Psoas muscle (tissue), 8 donors: ENCODE measurements around the gene FAT3. TPM values are rescaled to one million over a fixed set of nuclear protein-coding genes. Genes with fewer than 3 reads are reported as not detected.

ENCODE experiments used
- ATAC-seq, 4 donors: fragments of 200-7000 bp; cut with Tn5 transposase; one replicate each; pipeline ENCODE4 v1.9.1; 2020; ENCODE audit warnings: moderate library complexity in 3 of 4, mild to moderate bottlenecking in 2 of 4
- DNase-seq, 2 donors: peaks; one replicate each; pipeline ENCODE4 v3.0.0-alpha.2; 2020
- H3K27ac ChIP-seq: fragments of 200-600 bp; one replicate; pipeline ENCODE4 v1.8.0; 2022
- H3K27me3 ChIP-seq, 3 donors: fragments of 200-600 bp in 1 of 3; one replicate each; pipeline versions ENCODE4 v1.6.1 to v1.8.0; 2013 to 2022; ENCODE audit warnings: low read length in 2 of 3, mild to moderate bottlenecking in 2 of 3, moderate library complexity in 1 of 3; ENCODE audit not compliant: insufficient read depth in 3 of 3
- H3K36me3 ChIP-seq, 2 donors: fragments of 200-600 bp in 1 of 2; one replicate each; pipeline versions ENCODE4 v1.6.1 to v1.8.0; 2013 to 2022; ENCODE audit warnings: low read depth in 1 of 2, mild to moderate bottlenecking in 1 of 2, moderate library complexity in 1 of 2; ENCODE audit not compliant: insufficient read depth in 1 of 2
- H3K4me1 ChIP-seq: fragments of 200-600 bp; one replicate; pipeline ENCODE4 v1.8.0; 2022
- H3K4me3 ChIP-seq: fragments of 200-600 bp; one replicate; pipeline ENCODE4 v1.8.0; 2022; ENCODE audit warnings: mild to moderate bottlenecking
- H3K9me3 ChIP-seq: fragments of 200-600 bp; one replicate; pipeline ENCODE4 v1.8.0; 2022
- WGBS, 3 donors: extraction: QIAGEN DNeasy Blood & Tissue Kit; methylation state at CpG; one replicate each; pipeline versions ENCODE4 v1.1.6 to v1.1.7; 2013; 5-methylcytosine and 5-hydroxymethylcytosine counted together
- intact Hi-C, 2 donors: fragments of 100-400 bp; cut with DNase I; formaldehyde crosslinking; loops; one replicate each; pipeline versions ENCODE4 v1.11.0 to v1.14.2; 2022
- polyA plus RNA-seq, 3 donors: library from polyadenylated mRNA; stranded (reverse); fragments of 200-250 nt; gene quantifications; one replicate each; pipeline ENCODE4 v1.2.3, GENCODE V29; 2013
- total RNA-seq, 4 donors: library from RNA; stranded (reverse); fragmentation: NEBNext Ultra II Directional in 2 of 4; extraction: Animal tissue kit (Norgen Biotek cat#: 25700) in 2 of 4; gene quantifications; one replicate each; pipeline versions ENCODE4 v1.2.1 to v1.2.4, GENCODE V29; 2021 to 2023
- TF ChIP-seq, protein P1 (sequence below): fragments of 200-600 bp; IDR thresholded peaks from one replicate; pipeline ENCODE4 v1.8.0; 2022; ENCODE audit warnings: antibody characterized with exemption
- donor health status: healthy with polysubstance abuse.
- donor health status: DM: no; HTN: no; CAD: no; lungs with moderate emphysema.
- donor health status: Bipolar disorder and iron deficiency.
- donor health status: healthy.
- donor health status: DM: yes; HTN: yes; CAD: no.
- donor health status: DM: no; HTN: no; CAD: no.
- donor health status: DM: no; HTN: no; CAD: no.
- donor health status: DM: yes; HTN: yes; CAD: no.

FAT3 gene
- total and polyA plus RNA-seq, 7 donors: 0.01 to 0.92 (median 0.08) TPM

DNA sequence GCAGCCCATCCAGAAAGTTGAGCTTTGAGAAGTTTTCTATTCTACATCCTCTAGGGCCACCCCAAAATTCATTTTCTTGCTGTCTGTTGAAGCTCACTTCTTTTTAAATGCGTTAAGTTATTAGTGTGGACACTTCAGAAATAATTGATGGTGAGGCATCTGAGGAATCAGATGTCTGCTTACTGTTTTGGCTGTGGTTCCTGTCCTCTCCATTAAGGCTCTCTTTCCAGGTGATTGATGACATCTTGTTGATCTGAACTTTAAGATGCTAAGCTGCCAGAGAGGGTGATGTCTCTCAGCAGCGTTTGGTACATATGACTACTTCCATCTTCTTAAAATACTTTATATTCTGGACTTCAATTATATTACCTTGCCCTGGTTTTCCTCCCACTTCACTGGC, 45.2 kb downstream of the FAT3 start:
- no peaks in the 10 kb centered on the region for H3K36me3 ChIP-seq
- no peak overlapping the region for H3K4me3 ChIP-seq
- no peaks in the 10 kb centered on the region for H3K27me3 ChIP-seq
- H3K9me3 ChIP-seq: no peaks in the 10 kb centered on the region
- TF ChIP-seq, protein P1, sequence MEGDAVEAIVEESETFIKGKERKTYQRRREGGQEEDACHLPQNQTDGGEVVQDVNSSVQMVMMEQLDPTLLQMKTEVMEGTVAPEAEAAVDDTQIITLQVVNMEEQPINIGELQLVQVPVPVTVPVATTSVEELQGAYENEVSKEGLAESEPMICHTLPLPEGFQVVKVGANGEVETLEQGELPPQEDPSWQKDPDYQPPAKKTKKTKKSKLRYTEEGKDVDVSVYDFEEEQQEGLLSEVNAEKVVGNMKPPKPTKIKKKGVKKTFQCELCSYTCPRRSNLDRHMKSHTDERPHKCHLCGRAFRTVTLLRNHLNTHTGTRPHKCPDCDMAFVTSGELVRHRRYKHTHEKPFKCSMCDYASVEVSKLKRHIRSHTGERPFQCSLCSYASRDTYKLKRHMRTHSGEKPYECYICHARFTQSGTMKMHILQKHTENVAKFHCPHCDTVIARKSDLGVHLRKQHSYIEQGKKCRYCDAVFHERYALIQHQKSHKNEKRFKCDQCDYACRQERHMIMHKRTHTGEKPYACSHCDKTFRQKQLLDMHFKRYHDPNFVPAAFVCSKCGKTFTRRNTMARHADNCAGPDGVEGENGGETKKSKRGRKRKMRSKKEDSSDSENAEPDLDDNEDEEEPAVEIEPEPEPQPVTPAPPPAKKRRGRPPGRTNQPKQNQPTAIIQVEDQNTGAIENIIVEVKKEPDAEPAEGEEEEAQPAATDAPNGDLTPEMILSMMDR: no peak
- no peaks in the 10 kb centered on the region for H3K4me1 ChIP-seq
- no peak for ATAC-seq
- intact Hi-C loops: no loop called here
- 84 to 87% (median 86%) methylated on average over 2 of the region's 2 CpGs for WGBS, 3 donors
- DNase-seq: no peak
- H3K27ac ChIP-seq: no peak overlapping the region

DNA sequence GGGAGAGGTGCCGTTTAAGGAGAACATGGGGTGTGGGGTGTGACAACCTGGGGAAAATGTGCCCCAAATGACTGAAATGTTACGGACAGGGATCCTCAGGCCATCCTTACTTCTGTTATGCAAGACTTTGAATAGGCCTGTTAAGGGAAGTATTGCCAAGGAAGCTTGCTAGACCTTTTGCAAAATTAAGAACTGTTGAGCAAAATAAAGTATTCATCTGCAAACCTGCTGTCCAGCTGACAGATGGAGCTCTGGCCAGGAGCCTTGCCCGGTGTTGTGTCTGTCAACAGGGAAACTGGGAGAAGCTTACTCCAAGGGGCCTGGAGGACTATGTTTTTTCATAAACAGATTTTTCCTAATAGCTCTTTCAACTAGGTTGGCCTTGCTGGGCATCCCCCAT, 48.0 kb downstream of the FAT3 start:
- WGBS, 3 donors: 67 to 77% (median 67%) methylated on average over 3 of the region's 3 CpGs
- no peaks in the 10 kb centered on the region for H3K4me1 ChIP-seq
- no peaks in the 10 kb centered on the region for H3K9me3 ChIP-seq
- TF ChIP-seq, protein P1: no peak
- H3K27ac ChIP-seq: no peak overlapping the region
- H3K4me3 ChIP-seq: no peak overlapping the region
- DNase-seq (peak; percentile 31 to 76), ATAC-seq (peak in 1 of 4 donors; percentile 48)
- no peaks in the 10 kb centered on the region for H3K27me3 ChIP-seq
- H3K36me3 ChIP-seq: no peaks in the 10 kb centered on the region
- intact Hi-C loops: no loop called here
